Fibroblast of villous mesenchyme (primary cell): ENCODE results near the gene ADGRL3. TPM values are rescaled to one million over a fixed set of nuclear protein-coding genes. Genes with fewer than 3 reads are reported as not detected.

Experiments
- DNase-seq: peaks from one replicate; pipeline ENCODE4 v3.0.0-alpha.2; 2010; ENCODE audit warnings: low read depth
- H3K4me3 ChIP-seq: 2 replicates; pipeline ENCODE4 v1.5.1; 2011; ENCODE audit warnings: low read depth, mild to moderate bottlenecking, low read length
- CTCF ChIP-seq: IDR thresholded peaks from 2 replicates; pipeline ENCODE4 v1.5.1; 2012; ENCODE audit warnings: low read depth, mild to moderate bottlenecking, low read length; ENCODE audit not compliant: insufficient read depth
- total RNA-seq: library from RNA; depleted of rRNA; stranded (reverse); fragments of >200 nt; gene quantifications from 2 replicates; pipeline ENCODE4 v1.2.3, GENCODE V29; 2012

ADGRL3 gene
- total RNA-seq, 1 donor, result 2.2 TPM

DNA sequence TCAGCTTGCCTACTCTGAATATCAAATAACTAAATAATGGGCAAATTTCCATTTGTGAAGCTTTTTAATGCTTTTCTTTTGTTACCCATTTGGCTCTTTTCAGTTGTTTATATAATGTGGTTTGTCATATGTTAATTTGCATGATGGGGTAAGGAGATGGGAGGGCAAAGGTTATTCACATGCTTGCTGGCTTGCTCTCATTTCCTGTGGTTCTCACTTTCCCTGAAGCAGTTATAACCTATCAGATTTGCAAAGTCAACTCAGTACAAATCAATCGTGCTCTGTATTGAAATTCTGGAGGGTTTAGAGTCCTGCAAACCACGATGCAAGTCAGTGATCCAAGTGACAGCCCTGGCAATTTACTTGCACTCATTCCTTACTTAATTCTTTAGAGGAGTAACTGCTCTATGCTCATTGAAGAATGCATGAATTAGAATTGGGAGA lies 711.2 kb downstream of the ADGRL3 start:
- no peak for TF ChIP-seq CTCF
- no peak for DNase-seq
- H3K4me3 ChIP-seq, result no peak overlapping the region

DNA sequence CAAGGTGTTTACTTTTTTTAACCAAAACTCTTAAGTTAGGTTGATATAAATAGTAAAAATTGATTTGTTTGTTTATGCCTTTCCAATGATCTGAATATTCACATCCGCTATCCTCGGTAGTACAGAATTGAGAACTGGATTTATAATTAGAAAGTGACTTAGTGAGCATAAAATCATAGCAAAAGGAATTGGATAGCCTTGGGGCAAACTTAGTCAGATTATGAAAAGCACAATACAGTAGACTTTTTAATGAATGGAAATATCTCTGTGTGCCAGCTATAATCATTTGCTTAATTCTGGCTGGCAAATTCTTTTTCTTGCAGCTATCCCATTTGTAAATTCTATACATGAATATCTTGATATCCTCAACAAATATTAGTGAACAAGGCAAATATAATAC lies 713.5 kb downstream of the ADGRL3 start:
- H3K4me3 ChIP-seq, result no peak overlapping the region
- no peak for TF ChIP-seq CTCF
- DNase-seq, result no peak

DNA sequence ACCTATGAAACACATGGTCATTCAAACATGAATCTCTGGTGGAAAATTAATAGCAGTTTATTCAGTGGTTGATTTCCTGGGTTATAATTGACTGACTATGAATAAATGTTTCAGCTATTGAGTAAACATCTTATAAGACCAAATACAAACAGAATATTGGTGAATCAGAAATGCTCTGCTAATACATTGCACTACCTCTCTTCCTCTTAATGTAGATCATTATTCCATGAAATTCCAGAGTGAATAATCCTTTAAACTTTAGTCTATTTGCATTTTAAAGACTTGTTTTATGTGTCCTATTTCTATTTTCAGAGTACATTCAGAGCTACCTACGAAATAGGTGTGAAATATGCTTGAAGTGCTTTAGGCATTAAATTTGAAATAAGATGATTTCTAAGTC lies 715.4 kb downstream of the ADGRL3 start:
- TF ChIP-seq CTCF, result no peak
- no peak overlapping the region for H3K4me3 ChIP-seq
- DNase-seq, result no peak

GRCh38 chr4:61918507-61918906 lies 718.4 kb downstream of the ADGRL3 start:
- no peak overlapping the region for H3K4me3 ChIP-seq
- no peak for TF ChIP-seq CTCF
- DNase-seq, result no peak

DNA sequence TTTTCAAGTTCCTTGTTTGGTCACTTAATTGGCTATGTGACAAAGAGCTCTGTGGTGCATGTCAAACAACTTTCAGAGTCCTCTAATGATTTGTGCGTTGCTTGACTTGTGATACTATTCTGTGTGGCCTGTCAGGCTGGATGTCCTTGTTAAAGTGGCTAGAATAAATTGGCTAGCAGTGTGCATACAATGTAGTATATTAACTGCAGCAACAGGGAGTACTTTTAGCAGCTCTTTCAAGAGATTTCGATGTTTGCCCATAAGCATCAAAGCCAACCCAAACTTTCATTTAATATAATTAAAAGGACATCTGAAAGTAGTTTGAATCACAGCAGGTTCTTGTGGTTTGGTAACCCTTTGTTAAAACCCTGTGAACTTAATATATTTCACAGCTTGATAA lies 718.9 kb downstream of the ADGRL3 start:
- no peak for TF ChIP-seq CTCF
- H3K4me3 ChIP-seq, result no peak overlapping the region
- DNase-seq, result no peak

- no peak for TF ChIP-seq CTCF
- DNase-seq, result no peak
- H3K4me3 ChIP-seq, result no peak overlapping the region
These were observed 719.4 kb downstream of the ADGRL3 start for GRCh38 chr4:61919561-61919960.

GRCh38 chr4:61921920-61922319 lies 721.8 kb downstream of the ADGRL3 start:
- DNase-seq, result no peak
- H3K4me3 ChIP-seq, result no peak overlapping the region
- no peak for TF ChIP-seq CTCF
